Measurements from ENCODE around the gene CIAO2A.

The CIAO2A gene

GRCh38 chr15:64093627-64094417, at the start of gene CIAO2A:
CIAO2A (minus strand) TSS chr15:64093838; CDS start chr15:64093768, 70 bp downstream.
- H3K9ac ChIP-seq (ENCODE audit: low read depth in 1 of 2, low read length in 2 of 2), result peak within 1 kb of the TSS; percentile 78 to 80
- H3K4me1 ChIP-seq (ENCODE audit: control insufficient read depth in 1 of 2, insufficient read depth in 2 of 2, low read length in 2 of 2), result peaks cover 32 to 59% of the 10 kb centered on the region in 2 donors
- no peaks in the 10 kb centered on the region for H3K9me3 ChIP-seq (ENCODE audit: control insufficient read depth in 1 of 2, low read length in 2 of 2)
- no peaks in the 10 kb centered on the region for H3K27me3 ChIP-seq (ENCODE audit: control insufficient read depth in 1 of 2, insufficient read depth in 2 of 2, low read length in 2 of 2)
- H3K4me3 ChIP-seq (ENCODE audit: low read depth in 1 of 2, low read length in 2 of 2), result peak within 1 kb of the TSS; percentile 78 to 88
- peaks cover 0 to 9% of the 10 kb centered on the region in 2 donors for H3K36me3 ChIP-seq (ENCODE audit: control insufficient read depth in 1 of 2, insufficient read depth in 2 of 2, low read length in 2 of 2)
- peak within 1 kb of the TSS; percentile 84 for H3K27ac ChIP-seq (ENCODE audit: low read depth, low read length)

GRCh38 chr15:64143276-64143675, 49.6 kb upstream of the CIAO2A start:
- Histone ChIP-seq H3K9ac (ENCODE audit: low read depth in 1 of 2, low read length in 2 of 2) (no peak overlapping the region), H3K27ac (ENCODE audit: low read depth, low read length) (no peak overlapping the region), H3K27me3 (ENCODE audit: control insufficient read depth in 1 of 2, insufficient read depth in 2 of 2, low read length in 2 of 2) (no peaks in the 10 kb centered on the region), H3K36me3 (ENCODE audit: control insufficient read depth in 1 of 2, insufficient read depth in 2 of 2, low read length in 2 of 2) (peaks cover 28 to 48% of the 10 kb centered on the region in 2 donors), H3K4me1 (ENCODE audit: control insufficient read depth in 1 of 2, insufficient read depth in 2 of 2, low read length in 2 of 2) (no peaks in the 10 kb centered on the region), H3K4me3 (ENCODE audit: low read depth in 1 of 2, low read length in 2 of 2) (no peak overlapping the region), H3K9me3 (ENCODE audit: control insufficient read depth in 1 of 2, low read length in 2 of 2) (no peaks in the 10 kb centered on the region)

- Histone ChIP-seq H3K4me3 (ENCODE audit: low read depth in 1 of 2, low read length in 2 of 2) (no peak overlapping the region), H3K36me3 (ENCODE audit: control insufficient read depth in 1 of 2, insufficient read depth in 2 of 2, low read length in 2 of 2) (peaks cover 36 to 60% of the 10 kb centered on the region in 2 donors), H3K27me3 (ENCODE audit: control insufficient read depth in 1 of 2, insufficient read depth in 2 of 2, low read length in 2 of 2) (no peaks in the 10 kb centered on the region), H3K9me3 (ENCODE audit: control insufficient read depth in 1 of 2, low read length in 2 of 2) (no peaks in the 10 kb centered on the region), H3K9ac (ENCODE audit: low read depth in 1 of 2, low read length in 2 of 2) (no peak overlapping the region), H3K4me1 (ENCODE audit: control insufficient read depth in 1 of 2, insufficient read depth in 2 of 2, low read length in 2 of 2) (no peaks in the 10 kb centered on the region), H3K27ac (ENCODE audit: low read depth, low read length) (no peak overlapping the region)
Measured at GRCh38 chr15:64141798-64142512, 48.3 kb upstream of the CIAO2A start.

- Histone ChIP-seq H3K4me1 (ENCODE audit: control insufficient read depth in 1 of 2, insufficient read depth in 2 of 2, low read length in 2 of 2) (no peaks in the 10 kb centered on the region), H3K36me3 (ENCODE audit: control insufficient read depth in 1 of 2, insufficient read depth in 2 of 2, low read length in 2 of 2) (peaks cover 52 to 75% of the 10 kb centered on the region in 2 donors), H3K4me3 (ENCODE audit: low read depth in 1 of 2, low read length in 2 of 2) (no peak overlapping the region), H3K9ac (ENCODE audit: low read depth in 1 of 2, low read length in 2 of 2) (no peak overlapping the region), H3K9me3 (ENCODE audit: control insufficient read depth in 1 of 2, low read length in 2 of 2) (no peaks in the 10 kb centered on the region), H3K27me3 (ENCODE audit: control insufficient read depth in 1 of 2, insufficient read depth in 2 of 2, low read length in 2 of 2) (no peaks in the 10 kb centered on the region), H3K27ac (ENCODE audit: low read depth, low read length) (no peak overlapping the region)
Measured at GRCh38 chr15:64138331-64138941, 44.8 kb upstream of the CIAO2A start.

- Histone ChIP-seq H3K27me3 (ENCODE audit: control insufficient read depth in 1 of 2, insufficient read depth in 2 of 2, low read length in 2 of 2) (no peaks in the 10 kb centered on the region), H3K9ac (ENCODE audit: low read depth in 1 of 2, low read length in 2 of 2) (no peak overlapping the region), H3K9me3 (ENCODE audit: control insufficient read depth in 1 of 2, low read length in 2 of 2) (no peaks in the 10 kb centered on the region), H3K4me3 (ENCODE audit: low read depth in 1 of 2, low read length in 2 of 2) (no peak overlapping the region), H3K27ac (ENCODE audit: low read depth, low read length) (no peak overlapping the region), H3K36me3 (ENCODE audit: control insufficient read depth in 1 of 2, insufficient read depth in 2 of 2, low read length in 2 of 2) (peaks cover 51 to 74% of the 10 kb centered on the region in 2 donors), H3K4me1 (ENCODE audit: control insufficient read depth in 1 of 2, insufficient read depth in 2 of 2, low read length in 2 of 2) (no peaks in the 10 kb centered on the region)
Measured at GRCh38 chr15:64137226-64137833, 43.7 kb upstream of the CIAO2A start.

- H3K4me3 ChIP-seq (ENCODE audit: low read depth in 1 of 2, low read length in 2 of 2), result no peak overlapping the region
- H3K36me3 ChIP-seq (ENCODE audit: control insufficient read depth in 1 of 2, insufficient read depth in 2 of 2, low read length in 2 of 2), result peaks cover 57 to 75% of the 10 kb centered on the region in 2 donors
- no peaks in the 10 kb centered on the region for H3K4me1 ChIP-seq (ENCODE audit: control insufficient read depth in 1 of 2, insufficient read depth in 2 of 2, low read length in 2 of 2)
- H3K27ac ChIP-seq (ENCODE audit: low read depth, low read length), result no peak overlapping the region
- no peaks in the 10 kb centered on the region for H3K9me3 ChIP-seq (ENCODE audit: control insufficient read depth in 1 of 2, low read length in 2 of 2)
- H3K27me3 ChIP-seq (ENCODE audit: control insufficient read depth in 1 of 2, insufficient read depth in 2 of 2, low read length in 2 of 2), result no peaks in the 10 kb centered on the region
- no peak overlapping the region for H3K9ac ChIP-seq (ENCODE audit: low read depth in 1 of 2, low read length in 2 of 2)
Measured at GRCh38 chr15:64136347-64136746, 42.7 kb upstream of the CIAO2A start.

GRCh38 chr15:64134345-64134829, 40.7 kb upstream of the CIAO2A start:
- Histone ChIP-seq H3K27me3 (ENCODE audit: control insufficient read depth in 1 of 2, insufficient read depth in 2 of 2, low read length in 2 of 2) (no peaks in the 10 kb centered on the region), H3K4me1 (ENCODE audit: control insufficient read depth in 1 of 2, insufficient read depth in 2 of 2, low read length in 2 of 2) (no peaks in the 10 kb centered on the region), H3K27ac (ENCODE audit: low read depth, low read length) (no peak overlapping the region), H3K9ac (ENCODE audit: low read depth in 1 of 2, low read length in 2 of 2) (no peak overlapping the region), H3K4me3 (ENCODE audit: low read depth in 1 of 2, low read length in 2 of 2) (no peak overlapping the region), H3K9me3 (ENCODE audit: control insufficient read depth in 1 of 2, low read length in 2 of 2) (no peaks in the 10 kb centered on the region), H3K36me3 (ENCODE audit: control insufficient read depth in 1 of 2, insufficient read depth in 2 of 2, low read length in 2 of 2) (peaks cover 69 to 88% of the 10 kb centered on the region in 2 donors)

- H3K4me3 ChIP-seq (ENCODE audit: low read depth in 1 of 2, low read length in 2 of 2), result no peak overlapping the region
- H3K36me3 ChIP-seq (ENCODE audit: control insufficient read depth in 1 of 2, insufficient read depth in 2 of 2, low read length in 2 of 2), result peaks cover 72 to 90% of the 10 kb centered on the region in 2 donors
- H3K9ac ChIP-seq (ENCODE audit: low read depth in 1 of 2, low read length in 2 of 2), result no peak overlapping the region
- H3K4me1 ChIP-seq (ENCODE audit: control insufficient read depth in 1 of 2, insufficient read depth in 2 of 2, low read length in 2 of 2), result no peaks in the 10 kb centered on the region
- H3K27ac ChIP-seq (ENCODE audit: low read depth, low read length), result no peak overlapping the region
- no peaks in the 10 kb centered on the region for H3K27me3 ChIP-seq (ENCODE audit: control insufficient read depth in 1 of 2, insufficient read depth in 2 of 2, low read length in 2 of 2)
- no peaks in the 10 kb centered on the region for H3K9me3 ChIP-seq (ENCODE audit: control insufficient read depth in 1 of 2, low read length in 2 of 2)
Measured at GRCh38 chr15:64133623-64134344, 40.1 kb upstream of the CIAO2A start.

- Histone ChIP-seq H3K9me3 (ENCODE audit: control insufficient read depth in 1 of 2, low read length in 2 of 2) (no peaks in the 10 kb centered on the region), H3K4me1 (ENCODE audit: control insufficient read depth in 1 of 2, insufficient read depth in 2 of 2, low read length in 2 of 2) (no peaks in the 10 kb centered on the region), H3K9ac (ENCODE audit: low read depth in 1 of 2, low read length in 2 of 2) (no peak overlapping the region), H3K36me3 (ENCODE audit: control insufficient read depth in 1 of 2, insufficient read depth in 2 of 2, low read length in 2 of 2) (peaks cover 75 to 90% of the 10 kb centered on the region in 2 donors), H3K27ac (ENCODE audit: low read depth, low read length) (no peak overlapping the region), H3K27me3 (ENCODE audit: control insufficient read depth in 1 of 2, insufficient read depth in 2 of 2, low read length in 2 of 2) (no peaks in the 10 kb centered on the region), H3K4me3 (ENCODE audit: low read depth in 1 of 2, low read length in 2 of 2) (no peak overlapping the region)
Measured at GRCh38 chr15:64132217-64132616, 38.6 kb upstream of the CIAO2A start.

All from duodenal mucosa (tissue), 2 donors.